Measurements from ENCODE around the gene ABCA7.

ABCA7 gene

DNA sequence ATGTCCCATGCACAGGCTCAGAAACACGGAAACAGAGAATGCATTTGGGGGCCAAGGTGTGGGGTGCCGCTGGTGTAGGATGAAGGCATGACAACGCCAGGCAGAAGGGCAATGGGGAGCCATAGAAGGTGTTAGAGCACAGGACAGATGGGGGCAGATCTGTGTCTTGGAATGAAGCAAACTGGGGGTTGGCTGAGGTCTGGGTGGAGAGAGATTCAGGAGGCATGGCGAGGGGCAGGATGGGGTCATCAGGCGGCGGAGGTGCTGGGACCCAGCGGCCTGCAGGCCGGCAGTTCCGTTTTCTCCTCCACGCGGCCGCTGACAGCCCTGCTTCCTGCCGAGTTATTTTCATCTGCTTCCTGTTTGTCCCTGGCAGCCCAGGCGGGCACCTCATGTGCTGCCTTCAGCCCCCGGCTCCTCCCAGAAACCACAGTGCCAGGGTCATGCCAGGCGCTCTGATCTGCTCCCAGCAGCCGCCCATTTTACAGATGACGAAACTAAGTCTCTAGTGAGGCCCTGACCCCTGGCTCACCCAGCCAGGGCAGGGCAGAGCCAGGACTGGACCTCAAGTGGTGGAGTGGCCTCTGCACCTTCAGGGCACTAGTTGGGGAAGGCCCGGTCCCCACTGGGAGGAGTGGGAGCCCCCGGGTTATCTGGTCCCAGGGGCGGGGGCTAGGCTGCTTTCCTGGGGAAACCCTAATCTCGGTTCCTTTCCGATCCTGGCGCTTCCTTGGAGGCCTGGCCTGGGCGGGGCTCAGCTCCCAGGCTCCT lies 29.3 kb downstream of the ABCA7 start:
- TF ChIP-seq, protein P1, sequence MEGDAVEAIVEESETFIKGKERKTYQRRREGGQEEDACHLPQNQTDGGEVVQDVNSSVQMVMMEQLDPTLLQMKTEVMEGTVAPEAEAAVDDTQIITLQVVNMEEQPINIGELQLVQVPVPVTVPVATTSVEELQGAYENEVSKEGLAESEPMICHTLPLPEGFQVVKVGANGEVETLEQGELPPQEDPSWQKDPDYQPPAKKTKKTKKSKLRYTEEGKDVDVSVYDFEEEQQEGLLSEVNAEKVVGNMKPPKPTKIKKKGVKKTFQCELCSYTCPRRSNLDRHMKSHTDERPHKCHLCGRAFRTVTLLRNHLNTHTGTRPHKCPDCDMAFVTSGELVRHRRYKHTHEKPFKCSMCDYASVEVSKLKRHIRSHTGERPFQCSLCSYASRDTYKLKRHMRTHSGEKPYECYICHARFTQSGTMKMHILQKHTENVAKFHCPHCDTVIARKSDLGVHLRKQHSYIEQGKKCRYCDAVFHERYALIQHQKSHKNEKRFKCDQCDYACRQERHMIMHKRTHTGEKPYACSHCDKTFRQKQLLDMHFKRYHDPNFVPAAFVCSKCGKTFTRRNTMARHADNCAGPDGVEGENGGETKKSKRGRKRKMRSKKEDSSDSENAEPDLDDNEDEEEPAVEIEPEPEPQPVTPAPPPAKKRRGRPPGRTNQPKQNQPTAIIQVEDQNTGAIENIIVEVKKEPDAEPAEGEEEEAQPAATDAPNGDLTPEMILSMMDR (conservative IDR thresholded peaks at IDR 0.05), result no peak
- no peak for TF ChIP-seq ZFX (IDR thresholded peaks at IDR 0.05)
- no peak overlapping the region for H3K27ac ChIP-seq

DNA sequence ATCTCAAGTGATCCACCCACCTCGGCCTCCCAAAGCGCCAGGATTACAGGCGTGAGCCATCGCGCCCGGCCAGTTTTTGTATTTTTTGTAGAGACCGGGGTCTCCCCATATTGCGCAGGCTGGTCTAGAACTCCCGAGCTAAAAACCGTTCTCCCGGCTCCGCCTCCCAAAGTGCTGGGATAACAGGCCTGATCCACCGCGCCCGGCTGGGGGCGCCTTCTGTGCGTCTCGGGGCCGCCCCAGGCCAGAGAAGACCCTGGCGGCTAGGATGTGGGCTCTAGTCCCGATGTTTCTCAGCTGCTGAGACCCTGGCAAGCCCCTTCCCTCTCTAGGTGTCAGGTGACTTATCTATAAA lies 30.6 kb downstream of the ABCA7 start:
- H3K27ac ChIP-seq, result peak overlapping the region; percentile 39
- no peak for TF ChIP-seq ZFX (IDR thresholded peaks at IDR 0.05)
- TF ChIP-seq, protein P1 (conservative IDR thresholded peaks at IDR 0.05), result no peak

DNA sequence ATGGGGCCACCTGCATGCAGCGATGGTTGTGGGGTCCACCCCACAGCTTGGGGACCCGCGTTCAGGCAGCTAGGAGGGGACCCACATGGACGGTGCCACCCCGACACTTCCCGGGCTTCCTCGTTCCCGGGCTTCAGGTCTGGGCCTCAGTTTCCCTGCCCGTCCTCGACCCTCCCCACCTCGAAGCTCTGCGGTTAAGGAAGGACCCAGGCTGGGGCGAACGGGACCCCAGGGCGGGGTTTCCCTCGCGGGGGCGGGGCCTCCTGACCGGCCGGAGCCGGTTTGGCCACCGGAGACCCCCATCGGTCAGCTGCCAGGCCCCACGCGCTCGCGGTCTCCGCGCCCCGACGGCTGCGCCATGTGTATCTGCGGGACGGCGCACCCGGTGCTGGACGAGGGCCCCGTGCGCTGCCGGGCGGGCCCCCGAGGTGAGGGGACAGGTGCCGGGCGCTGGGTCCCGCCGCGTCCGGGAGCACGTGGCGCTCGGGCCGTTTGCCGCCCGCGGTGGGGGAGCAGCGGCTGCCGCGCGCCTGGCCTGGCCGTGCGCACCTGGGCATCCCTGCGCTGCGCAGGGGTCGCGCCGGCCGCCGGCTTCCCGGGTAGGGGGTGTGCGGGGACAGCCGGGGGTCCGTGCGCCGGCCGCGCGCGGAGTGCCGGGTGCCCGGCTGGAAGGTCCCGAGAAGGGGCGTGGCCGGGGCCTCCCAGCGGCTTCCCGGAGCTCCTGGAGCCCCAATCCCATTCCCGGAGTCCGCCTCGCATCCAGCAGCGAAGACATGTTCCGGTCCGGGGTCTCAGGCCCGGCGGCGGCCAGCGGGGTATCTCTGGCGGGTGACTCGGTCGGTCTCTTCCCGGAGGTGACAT lies 31.3 kb downstream of the ABCA7 start:
- H3K27ac ChIP-seq, result peak overlapping the region; percentile 39
- TF ChIP-seq, protein P1 (conservative IDR thresholded peaks at IDR 0.05), result no peak
- no peak for TF ChIP-seq ZFX (IDR thresholded peaks at IDR 0.05)

DNA sequence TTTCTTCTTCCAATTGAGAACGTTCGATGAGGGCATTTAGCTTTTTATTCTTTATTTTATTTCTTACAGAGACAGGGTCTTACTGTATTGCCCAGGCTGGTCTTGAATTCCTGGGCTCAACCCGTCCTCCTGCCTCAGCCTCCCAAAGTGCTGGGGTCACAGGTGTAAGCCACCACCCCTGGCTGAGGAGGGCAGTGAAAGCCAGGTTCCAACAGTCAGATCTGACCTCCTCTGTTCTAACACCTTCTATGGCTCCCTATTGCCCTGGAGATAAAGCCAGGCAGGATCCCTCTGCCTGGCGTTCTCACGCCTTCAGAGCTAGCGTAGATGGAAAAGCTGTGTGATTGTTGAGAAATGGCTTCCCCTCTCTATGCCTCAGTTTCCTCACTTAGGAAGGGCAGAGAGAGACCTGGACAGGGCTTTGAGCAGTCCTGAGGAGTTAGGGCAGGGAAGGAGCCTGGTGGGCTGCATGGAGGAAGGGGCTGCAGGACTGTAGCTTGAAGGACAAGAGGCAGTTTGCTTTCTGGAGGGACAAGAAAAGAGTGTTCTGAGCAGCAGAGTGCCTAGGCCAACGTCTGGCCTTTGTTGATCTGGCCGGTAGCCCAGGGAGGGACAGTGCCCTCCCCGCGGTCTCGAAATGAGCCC lies 32.6 kb downstream of the ABCA7 start:
- TF ChIP-seq ZFX (IDR thresholded peaks at IDR 0.05), result no peak
- TF ChIP-seq, protein P1 (conservative IDR thresholded peaks at IDR 0.05), result no peak
- H3K27ac ChIP-seq, result no peak overlapping the region

DNA sequence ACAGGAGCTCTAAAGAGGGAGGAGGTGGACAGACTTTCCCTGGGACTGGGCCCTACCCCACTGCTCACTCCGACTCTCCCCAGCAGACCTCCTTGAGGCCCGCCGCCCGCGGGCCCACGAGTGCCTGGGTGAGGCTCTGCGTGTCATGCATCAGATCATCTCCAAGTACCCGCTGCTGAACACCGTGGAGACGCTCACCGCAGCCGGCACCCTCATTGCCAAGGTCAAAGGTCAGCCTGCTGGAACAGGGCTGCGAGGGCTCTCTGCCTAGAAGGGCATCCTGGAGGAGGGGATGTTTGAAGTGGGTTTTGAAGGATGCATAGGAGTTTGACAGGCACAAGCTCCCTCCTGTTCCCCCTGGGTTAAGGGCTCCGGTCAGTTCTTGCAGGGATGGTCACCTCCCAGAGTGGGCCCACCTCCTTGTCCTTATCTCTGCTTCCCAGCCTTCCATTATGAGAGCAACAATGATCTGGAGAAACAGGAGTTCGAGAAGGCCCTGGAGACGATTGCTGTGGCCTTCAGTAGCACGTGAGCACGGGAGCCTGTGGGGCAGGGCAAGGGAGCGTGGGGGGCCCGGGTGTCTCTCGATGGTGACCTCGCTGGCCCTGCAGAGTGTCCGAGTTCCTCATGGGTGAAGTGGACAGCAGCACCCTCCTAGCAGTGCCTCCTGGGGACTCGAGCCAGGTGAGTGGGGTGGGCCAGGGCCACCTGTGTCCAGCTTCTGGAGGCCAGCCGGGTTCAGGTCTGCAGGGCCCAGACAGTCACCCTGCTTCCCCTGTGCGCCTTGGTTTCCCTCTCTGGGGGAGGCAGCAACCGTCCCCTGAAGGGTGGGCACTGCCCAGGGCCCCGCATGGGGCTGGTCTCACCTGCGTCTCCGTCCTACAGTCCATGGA lies 33.4 kb downstream of the ABCA7 start:
- no peak overlapping the region; the same call in 1 of the 2 replicates for H3K27ac ChIP-seq

DNA sequence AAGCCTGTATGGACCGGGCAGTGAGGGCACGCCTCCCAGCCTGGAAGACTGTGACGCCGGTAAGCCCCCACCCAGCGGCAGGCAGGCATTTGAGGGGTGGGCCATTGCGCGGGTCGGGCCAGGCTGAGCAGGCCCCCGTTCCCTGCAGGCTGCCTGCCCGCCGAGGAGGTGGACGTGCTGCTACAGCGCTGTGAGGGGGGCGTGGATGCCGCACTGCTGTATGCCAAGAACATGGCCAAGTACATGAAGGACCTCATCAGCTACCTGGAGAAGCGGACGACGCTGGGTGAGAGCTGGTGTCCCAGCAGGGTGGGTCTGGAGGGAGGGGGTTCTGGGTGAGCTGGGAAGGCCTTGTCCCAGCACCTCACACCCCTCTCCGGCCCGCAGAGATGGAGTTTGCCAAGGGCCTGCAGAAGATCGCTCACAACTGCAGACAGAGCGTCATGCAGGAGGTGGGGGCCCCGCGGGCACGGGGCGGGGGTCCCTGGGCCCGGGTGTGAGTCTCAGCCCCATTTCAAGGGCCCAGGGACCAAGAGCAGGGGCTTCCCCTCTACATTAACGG lies 34.1 kb downstream of the ABCA7 start:
- TF ChIP-seq, protein P1 (conservative IDR thresholded peaks at IDR 0.05), result no peak
- no peak for TF ChIP-seq ZFX (IDR thresholded peaks at IDR 0.05)
- H3K27ac ChIP-seq, result peak overlapping the region; percentile 69

More for the DNA sequence above, 33.4 kb downstream of the ABCA7 start:
- TF ChIP-seq, protein P1 (conservative IDR thresholded peaks at IDR 0.05), result no peak
- TF ChIP-seq ZFX (IDR thresholded peaks at IDR 0.05), result no peak
